Astrocyte of the spinal cord (primary cell): ENCODE data around the gene MVD.
"Not testable (repeated sequence)": the region's sequence is repeated elsewhere in the genome, so short reads cannot be mapped to it uniquely, and the experiment has no call there.

Source experiments
- DNase-seq: peaks from one replicate; pipeline ENCODE4 v3.0.0; 2011; ENCODE audit warnings: low read depth, low spot score
- H3K4me3 ChIP-seq: 2 replicates; pipeline ENCODE4 v1.5.1; 2011; ENCODE audit warnings: low read depth, mild to moderate bottlenecking, low read length, moderate library complexity
- in situ Hi-C: cut with HindIII; loops from 2 replicates; pipeline ENCODE4 v1.10.0; 2017; ENCODE audit warnings: low sequenced_read_pairs
- TF ChIP-seq, protein P1 (sequence below): IDR thresholded peaks from 2 replicates; pipeline ENCODE4 v1.5.1; 2012; ENCODE audit warnings: low read depth, mild to moderate bottlenecking, low read length, inconsistent platforms

The MVD gene

DNA sequence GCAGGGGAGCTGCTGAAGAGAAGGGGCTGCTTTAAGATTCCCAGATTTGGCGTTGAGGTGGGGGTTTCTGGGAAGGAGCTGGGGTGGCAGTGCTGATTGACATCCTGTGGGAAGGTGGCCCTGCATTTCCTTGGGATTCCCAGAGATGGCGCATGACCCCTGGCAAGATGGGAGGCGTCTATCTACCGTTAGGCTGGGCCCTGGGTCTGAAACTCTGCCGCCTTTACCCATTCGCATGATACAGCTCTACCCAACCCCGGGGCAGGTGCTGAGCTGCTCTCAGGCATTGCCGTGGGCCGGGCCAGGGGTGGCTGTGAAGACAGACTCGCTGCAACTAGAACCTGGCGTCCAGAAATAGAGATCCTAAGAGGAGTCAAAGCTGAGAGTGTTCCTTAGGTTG, 9.9 kb upstream of the MVD start:
- TF ChIP-seq, protein P1, sequence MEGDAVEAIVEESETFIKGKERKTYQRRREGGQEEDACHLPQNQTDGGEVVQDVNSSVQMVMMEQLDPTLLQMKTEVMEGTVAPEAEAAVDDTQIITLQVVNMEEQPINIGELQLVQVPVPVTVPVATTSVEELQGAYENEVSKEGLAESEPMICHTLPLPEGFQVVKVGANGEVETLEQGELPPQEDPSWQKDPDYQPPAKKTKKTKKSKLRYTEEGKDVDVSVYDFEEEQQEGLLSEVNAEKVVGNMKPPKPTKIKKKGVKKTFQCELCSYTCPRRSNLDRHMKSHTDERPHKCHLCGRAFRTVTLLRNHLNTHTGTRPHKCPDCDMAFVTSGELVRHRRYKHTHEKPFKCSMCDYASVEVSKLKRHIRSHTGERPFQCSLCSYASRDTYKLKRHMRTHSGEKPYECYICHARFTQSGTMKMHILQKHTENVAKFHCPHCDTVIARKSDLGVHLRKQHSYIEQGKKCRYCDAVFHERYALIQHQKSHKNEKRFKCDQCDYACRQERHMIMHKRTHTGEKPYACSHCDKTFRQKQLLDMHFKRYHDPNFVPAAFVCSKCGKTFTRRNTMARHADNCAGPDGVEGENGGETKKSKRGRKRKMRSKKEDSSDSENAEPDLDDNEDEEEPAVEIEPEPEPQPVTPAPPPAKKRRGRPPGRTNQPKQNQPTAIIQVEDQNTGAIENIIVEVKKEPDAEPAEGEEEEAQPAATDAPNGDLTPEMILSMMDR = peak; percentile 38
- DNase-seq = no peak
- H3K4me3 ChIP-seq = no peak overlapping the region
- in situ Hi-C loops = no loop called here

DNA sequence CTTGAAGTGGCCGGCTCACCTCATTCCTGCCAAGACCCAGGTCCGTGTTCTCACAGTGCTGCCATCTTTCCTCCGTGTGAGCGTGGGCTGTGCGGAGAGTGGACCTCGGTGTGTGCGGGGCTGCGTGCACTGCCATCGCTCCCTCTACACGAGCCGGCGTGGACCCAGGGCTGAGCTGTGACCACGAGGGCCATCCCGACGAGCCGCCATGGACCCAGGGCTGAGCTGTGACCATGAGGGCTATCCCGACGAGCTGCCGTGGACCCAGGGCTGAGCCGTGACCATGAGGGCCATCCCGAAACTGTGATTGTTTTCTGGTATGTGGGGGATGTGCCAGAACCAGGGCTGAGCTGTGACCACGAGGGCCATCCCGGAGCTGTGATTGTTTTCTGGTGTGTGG, 8.9 kb upstream of the MVD start:
- TF ChIP-seq, protein P1 = no peak
- DNase-seq = no peak
- no peak overlapping the region for H3K4me3 ChIP-seq
- in situ Hi-C loops = no loop called here

DNA sequence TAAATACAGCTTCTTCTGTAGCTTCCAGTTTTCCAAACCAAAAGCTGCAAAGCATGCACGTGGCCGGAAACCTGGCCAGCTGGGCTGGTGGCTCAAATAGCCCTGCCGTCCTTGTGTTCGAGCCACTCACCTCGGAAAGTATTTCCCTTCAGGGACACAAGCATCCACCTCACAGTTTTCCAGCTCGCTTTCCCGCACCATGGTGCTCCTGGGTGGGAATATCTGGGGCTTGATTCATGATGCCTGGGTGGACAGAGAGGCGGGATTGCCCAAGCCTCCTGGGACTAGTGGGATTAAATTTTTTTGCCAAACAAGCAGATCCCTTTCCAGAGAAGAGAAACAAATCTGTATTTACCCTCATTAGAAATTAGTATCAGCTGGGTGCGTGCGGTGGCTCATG, 7.1 kb upstream of the MVD start:
- DNase-seq = no peak
- TF ChIP-seq, protein P1 = no peak
- in situ Hi-C loops = no loop called here
- no peak overlapping the region for H3K4me3 ChIP-seq

DNA sequence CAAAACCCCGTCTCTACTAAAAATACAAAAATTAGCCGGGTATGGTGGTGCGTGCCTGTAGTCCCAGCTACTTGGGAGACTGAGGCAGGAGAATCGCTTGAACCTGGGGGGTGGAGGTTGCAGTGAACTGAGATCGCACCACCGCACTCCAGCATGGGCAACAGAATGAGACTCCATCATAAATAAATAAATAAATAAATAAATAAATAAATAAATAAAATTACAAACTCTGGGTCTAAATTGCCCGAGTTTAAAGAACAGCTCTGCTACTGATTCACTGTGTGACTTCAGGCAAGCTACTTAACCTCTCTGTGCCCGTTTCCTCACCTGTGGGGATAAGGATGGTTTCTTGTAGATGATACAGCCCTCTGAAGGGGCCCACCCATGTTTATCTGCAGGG, 6.6 kb upstream of the MVD start:
- H3K4me3 ChIP-seq, in situ Hi-C loops, DNase-seq: not testable (repeated sequence)

DNA sequence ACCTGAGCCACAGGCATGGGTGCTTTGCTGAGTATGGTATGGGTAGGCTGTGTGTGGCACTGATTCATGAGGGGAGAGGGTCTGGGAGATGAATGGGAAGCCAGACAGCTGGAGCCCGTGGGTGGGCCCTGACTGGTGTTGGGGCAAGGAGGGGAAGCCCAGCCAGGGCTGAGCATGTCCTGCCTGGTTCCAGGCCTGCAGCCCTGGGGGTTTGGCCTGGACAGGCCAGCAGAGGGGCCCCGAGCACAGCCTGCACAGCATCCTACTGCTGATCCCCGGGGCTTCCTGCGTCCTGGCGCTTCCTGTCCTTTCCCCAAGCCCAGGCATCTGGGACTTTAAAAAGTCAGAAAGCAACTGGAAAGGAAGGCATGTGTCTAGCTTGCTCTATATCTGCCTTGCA, 4.6 kb upstream of the MVD start:
- DNase-seq = no peak
- in situ Hi-C loops = no loop called here
- no peak overlapping the region for H3K4me3 ChIP-seq
- TF ChIP-seq, protein P1 = no peak

DNA sequence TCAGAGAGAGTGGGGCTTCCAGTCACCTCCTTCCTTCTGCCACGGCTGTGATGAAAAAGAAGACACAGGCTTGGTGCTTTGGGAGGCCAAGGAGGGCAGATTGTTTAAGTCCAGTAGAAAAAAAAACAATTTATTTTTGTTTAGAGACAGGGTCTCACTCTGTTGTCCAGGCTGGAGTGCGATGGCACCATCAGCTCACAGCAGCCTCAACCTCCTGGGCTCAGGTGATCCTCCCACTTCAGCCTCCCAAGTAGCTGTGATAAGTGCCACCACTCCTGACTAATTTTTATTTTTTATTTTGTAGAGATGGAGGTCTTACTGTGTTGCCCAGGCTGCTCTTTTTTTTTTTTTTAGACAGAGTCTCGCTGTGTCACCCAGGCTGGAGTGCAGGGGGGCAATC, 2.7 kb upstream of the MVD start:
- no peak for DNase-seq
- in situ Hi-C loops = no loop called here
- TF ChIP-seq, protein P1 = no peak
- H3K4me3 ChIP-seq = no peak overlapping the region

DNA sequence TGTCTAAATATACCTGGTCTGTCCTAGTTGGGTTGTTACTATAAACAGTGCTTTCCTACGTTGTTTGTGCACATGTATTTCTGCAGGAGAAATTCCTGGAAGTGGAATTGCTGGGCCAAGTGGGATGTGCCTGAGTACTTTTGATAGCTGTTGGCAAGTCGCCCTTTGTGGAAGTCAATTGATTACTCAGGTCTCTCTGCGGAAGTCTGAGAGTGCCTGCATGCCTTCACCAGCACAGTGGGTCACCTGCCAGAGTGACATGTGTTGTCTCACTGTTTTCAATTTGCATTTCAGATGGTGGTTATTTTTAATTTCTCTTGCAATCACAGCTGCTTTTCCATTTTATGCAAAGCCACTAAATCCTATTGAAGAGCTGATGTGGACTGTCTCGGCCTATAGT, 2.3 kb upstream of the MVD start:
- DNase-seq = no peak
- TF ChIP-seq, protein P1 = no peak
- no peak overlapping the region for H3K4me3 ChIP-seq
- in situ Hi-C loops = no loop called here
